ENCODE results near the gene TMED3.

Gene TMED3

GRCh38 chr15:79310985-79311900, at the start of gene TMED3:
TMED3 (plus strand) TSS chr15:79311112; CDS start chr15:79311250, 138 bp downstream.
- peak; percentile 53 for DNase-seq (ENCODE audit: low read depth in 2 of 2)

DNA sequence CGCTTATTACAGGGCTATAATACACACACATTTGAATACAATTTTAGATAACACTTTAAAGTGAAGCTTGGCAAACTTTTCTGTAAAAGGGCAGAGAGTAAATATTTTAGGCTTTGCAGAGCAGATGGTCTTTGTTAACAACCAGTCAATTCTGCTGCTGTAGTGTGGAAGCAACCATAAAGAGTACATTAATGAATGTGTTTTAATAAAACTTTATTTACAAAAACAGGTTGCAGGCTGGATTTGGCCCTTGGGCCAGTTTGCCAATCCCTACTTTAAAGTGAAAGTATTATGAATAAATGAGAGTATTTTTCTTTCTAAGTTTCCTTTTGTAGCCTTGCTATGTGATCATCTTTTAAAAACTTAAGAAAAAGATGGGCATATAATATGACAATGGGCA, 49.1 kb upstream of the TMED3 start:
- no peak for DNase-seq (ENCODE audit: low read depth in 2 of 2)

GRCh38 chr15:79265167-79265566, 45.7 kb upstream of the TMED3 start:
- DNase-seq (ENCODE audit: low read depth in 2 of 2), result no peak

GRCh38 chr15:79265987-79266579, 44.8 kb upstream of the TMED3 start:
- no peak for DNase-seq (ENCODE audit: low read depth in 2 of 2)

DNA sequence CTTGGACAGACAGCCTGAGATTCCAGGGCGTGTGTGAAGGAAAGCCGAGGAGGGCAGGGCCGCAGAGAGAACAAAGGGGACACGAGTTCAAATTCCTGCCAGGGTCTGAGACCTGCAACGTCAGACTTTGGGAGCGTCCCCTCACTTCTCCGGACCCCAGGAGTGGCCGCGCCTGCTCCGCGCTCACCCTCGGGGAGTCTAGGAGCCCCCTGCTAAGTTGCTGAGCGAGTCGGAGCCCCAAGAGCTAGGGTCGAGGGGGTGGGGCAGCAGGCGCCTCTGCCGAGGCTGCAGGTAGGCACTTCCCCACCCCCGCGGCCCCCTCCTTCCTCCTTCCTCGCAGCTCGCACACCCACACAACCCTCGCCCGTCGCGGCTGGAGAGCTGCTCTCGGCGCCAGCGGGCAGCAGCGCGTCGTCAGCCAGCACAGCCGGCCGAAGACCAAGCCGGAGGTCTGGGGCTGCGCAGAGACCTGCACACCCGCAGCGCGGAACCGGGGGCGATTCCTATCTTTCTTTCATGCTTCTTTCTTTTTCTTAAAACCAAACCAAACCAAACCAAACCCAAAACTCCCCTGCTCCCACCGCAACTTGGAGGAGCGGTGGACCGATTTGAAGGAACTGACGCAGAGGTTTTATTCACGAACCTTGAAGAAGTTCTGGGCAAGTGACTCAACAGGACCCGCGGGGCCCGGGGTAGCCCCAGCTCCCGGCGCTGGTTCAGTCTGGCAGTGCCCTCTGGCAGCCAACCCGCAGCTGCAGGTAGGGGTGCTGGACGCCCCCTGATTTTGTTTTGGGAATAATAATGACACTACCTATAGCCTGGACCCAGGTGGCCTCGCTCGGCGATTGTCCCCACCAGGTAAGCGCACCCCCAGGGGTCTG, 28.3 kb upstream of the TMED3 start, which contains the start of gene ANKRD34C:
Gene ANKRD34C (plus strand): TSS at position 352 of the 881 bp plus-strand sequence. CDS start 10,563 bp downstream, outside the sequence.
- DNase-seq (ENCODE audit: low read depth in 2 of 2), result no peak

GRCh38 chr15:79283252-79284048, 27.5 kb upstream of the TMED3 start:
- no peak for DNase-seq (ENCODE audit: low read depth in 2 of 2)

- no peak for DNase-seq (ENCODE audit: low read depth in 2 of 2)
Measured at GRCh38 chr15:79290642-79291275, 20.2 kb upstream of the TMED3 start.

GRCh38 chr15:79292011-79292410, 18.9 kb upstream of the TMED3 start:
- no peak for DNase-seq (ENCODE audit: low read depth in 2 of 2)

GRCh38 chr15:79294075-79294474, 16.8 kb upstream of the TMED3 start:
- no peak for DNase-seq (ENCODE audit: low read depth in 2 of 2)

GRCh38 chr15:79296583-79296982, 14.3 kb upstream of the TMED3 start:
- DNase-seq (ENCODE audit: low read depth in 2 of 2), result no peak

DNA sequence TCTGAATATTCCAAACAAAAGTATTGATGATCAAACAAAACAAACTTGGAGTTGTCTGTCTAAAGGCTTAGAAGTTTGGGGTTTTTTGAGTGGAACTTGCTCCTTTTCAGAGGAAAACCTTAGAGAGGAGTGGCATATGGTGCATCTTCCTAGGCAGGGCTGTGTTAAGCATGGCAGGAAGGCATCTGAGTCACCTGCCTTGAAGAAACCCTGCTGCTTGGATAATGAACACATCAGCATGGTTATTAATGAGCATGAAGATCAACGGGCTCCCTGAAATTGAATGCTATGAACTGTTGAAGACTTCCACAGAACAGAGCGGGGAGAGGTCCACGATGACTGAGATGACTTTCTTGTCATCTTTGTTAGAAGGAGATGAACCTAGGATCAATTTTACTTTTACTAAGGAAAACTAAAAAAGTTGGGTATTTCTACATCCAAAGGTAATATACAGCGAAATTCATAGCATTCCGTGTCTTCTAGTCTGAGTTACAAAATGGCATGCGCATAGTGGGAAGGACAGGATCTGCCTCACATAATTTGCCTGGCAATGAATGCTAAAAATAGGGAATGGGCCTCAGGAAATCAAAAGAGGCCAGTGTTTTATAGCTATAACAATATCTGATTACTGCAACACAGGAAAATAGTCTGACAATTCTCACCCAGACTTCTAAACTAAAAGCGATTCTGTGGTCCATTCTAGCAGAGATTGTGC, 11.6 kb upstream of the TMED3 start:
- no peak for DNase-seq (ENCODE audit: low read depth in 2 of 2)

- DNase-seq (ENCODE audit: low read depth in 2 of 2), result no peak
Measured at GRCh38 chr15:79299841-79300235, 11.1 kb upstream of the TMED3 start.

- no peak for DNase-seq (ENCODE audit: low read depth in 2 of 2)
Measured at GRCh38 chr15:79307251-79307650, 3.7 kb upstream of the TMED3 start.

GRCh38 chr15:79308874-79309273, 2.0 kb upstream of the TMED3 start:
- no peak for DNase-seq (ENCODE audit: low read depth in 2 of 2)

GRCh38 chr15:79310612-79310984, 314 bp upstream of the TMED3 start:
- no peak for DNase-seq (ENCODE audit: low read depth in 2 of 2)

- no peak for DNase-seq (ENCODE audit: low read depth in 2 of 2)
Measured at GRCh38 chr15:79311901-79312553, 1.1 kb downstream of the TMED3 start.

DNA sequence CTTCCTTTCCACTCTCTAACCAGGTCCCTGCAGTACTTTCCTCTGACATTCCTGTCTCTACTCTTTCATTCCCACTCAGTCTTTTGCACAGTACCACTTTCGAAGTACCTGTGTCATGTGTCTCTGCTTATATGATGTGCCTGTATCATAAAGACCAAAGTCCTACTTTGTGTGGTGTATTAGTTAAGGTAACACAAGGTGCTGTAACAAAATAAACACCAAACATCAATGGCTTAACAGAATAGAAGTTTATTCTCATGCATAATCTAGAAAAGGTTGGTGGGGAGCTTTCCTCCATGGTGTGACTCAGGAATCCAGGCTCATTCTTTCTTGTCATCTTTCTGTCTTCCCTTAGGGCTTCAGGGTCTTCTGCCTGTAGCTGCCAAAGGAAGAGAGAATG, 3.3 kb downstream of the TMED3 start:
- DNase-seq (ENCODE audit: low read depth in 2 of 2), result no peak

- no peak for DNase-seq (ENCODE audit: low read depth in 2 of 2)
Measured at GRCh38 chr15:79314811-79315210, 3.9 kb downstream of the TMED3 start.

GRCh38 chr15:79315623-79316328, 4.9 kb downstream of the TMED3 start:
- DNase-seq (ENCODE audit: low read depth in 2 of 2), result no peak

Measured in stimulated activated CD8-positive, alpha-beta memory T cell treated with anti-CD3 and anti-CD28 coated beads, Interleukin-7, amount 100 ng/mL, for 1 hour (primary cell).